ENCODE data around the gene SMO.
A peak's percentile ranks its signal among the peaks of the same experiment; 100 is the strongest.
"Not testable (repeated sequence)": the region's sequence is repeated elsewhere in the genome, so short reads cannot be mapped to it uniquely, and the experiment has no call there.

SMO gene

DNA sequence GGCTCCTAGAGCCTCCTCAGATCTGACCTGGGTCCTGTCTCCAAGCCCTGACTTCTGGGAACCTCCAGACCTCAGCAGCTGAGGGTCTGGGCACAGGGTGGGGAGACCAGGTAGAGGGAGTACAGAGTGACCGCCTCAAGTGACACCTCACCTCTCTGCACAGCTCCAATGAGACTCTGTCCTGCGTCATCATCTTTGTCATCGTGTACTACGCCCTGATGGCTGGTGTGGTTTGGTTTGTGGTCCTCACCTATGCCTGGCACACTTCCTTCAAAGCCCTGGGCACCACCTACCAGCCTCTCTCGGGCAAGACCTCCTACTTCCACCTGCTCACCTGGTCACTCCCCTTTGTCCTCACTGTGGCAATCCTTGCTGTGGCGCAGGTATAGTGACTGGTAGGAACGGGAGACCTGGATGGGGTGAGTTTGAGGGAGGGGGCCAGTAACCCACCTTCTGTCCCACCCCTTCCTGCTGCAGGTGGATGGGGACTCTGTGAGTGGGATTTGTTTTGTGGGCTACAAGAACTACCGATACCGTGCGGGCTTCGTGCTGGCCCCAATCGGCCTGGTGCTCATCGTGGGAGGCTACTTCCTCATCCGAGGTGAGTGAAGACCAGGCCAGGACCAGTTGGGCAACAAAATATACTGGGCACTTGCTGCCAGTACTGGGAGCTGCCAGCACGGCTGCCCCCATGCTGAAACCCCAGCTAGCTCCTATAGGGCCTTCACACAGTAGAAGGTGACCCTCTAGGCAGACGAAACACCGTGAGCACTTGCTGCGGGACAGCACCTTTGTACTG, 17.8 kb downstream of the SMO start:
- peaks cover 27 to 54% of the 10 kb centered on the region in 2 donors for H3K27me3 Mint-ChIP-seq

DNA sequence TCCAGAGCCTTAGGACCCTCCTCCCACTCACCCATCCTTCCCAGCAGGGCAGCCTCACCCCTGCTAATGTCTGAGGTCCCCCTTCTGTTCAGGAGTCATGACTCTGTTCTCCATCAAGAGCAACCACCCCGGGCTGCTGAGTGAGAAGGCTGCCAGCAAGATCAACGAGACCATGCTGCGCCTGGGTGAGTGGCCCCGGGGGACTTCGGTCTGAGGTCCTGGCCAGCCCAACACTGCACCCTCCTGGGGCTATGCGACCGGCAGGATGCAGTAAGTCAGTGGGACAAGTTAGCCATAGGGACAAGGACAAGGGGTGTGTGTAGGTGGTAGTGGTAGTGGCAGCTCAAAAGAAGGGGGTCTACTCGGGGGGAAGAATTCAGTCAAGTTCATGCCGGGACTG, 20.2 kb downstream of the SMO start:
- H3K4me3 Mint-ChIP-seq: no peak overlapping the region
- no peak for ATAC-seq (replicated peaks)

More for the DNA sequence above, 17.8 kb downstream of the SMO start:
- Mint-ChIP-seq H3K4me1 (ENCODE audit: low read depth in 2 of 2) (peaks cover 5 to 9% of the 10 kb centered on the region in 2 donors), H3K9me3 (no peaks in the 10 kb centered on the region), H3K36me3 (ENCODE audit: insufficient read depth) (no peaks in the 10 kb centered on the region), H3K4me3 (no peak overlapping the region), H3K27ac (no peak overlapping the region)
- ATAC-seq (replicated peaks): peak; percentile 88
- no peak for DNase-seq

DNA sequence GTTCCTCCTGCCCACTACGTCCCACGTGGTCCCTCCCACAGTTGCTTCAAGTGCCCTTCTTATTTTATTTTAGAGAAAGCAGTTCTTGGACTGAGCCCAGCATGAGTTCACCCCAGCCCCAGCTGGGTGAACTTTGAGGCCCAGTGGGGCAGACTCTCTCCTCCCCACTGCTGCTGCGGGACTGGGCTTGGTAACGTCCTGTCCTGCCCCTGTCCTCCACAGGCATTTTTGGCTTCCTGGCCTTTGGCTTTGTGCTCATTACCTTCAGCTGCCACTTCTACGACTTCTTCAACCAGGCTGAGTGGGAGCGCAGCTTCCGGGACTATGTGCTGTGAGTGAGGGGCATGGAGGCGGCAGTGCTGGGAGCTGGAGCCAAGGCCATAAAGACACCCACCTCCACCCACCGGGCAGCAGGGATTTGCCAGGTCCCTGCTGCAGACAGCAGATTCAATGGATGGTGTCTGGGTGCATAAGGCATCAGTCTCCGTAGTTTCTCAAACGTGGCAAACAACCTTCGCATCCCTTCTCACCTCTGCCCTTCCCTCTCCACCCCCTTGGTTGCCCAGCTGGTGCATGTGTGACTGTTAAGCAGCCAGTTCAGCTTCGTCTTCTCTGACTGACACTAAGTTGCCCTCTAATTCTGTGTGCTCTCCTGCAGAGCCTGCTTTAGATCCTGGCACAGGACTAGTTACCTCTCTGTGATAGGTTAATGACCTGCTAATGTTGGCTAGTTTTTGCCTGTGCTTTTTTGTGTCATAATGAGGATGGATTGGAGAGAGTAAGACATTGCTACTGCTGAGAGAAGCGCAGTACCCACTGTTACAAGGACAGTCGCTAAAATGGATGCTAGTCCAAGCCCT, 20.9 kb downstream of the SMO start:
- Mint-ChIP-seq H3K36me3 (ENCODE audit: insufficient read depth) (no peaks in the 10 kb centered on the region), H3K9me3 (no peaks in the 10 kb centered on the region), H3K27ac (no peak overlapping the region), H3K4me3 (no peak overlapping the region), H3K27me3 (peaks cover 12 to 41% of the 10 kb centered on the region in 2 donors), H3K4me1 (ENCODE audit: low read depth in 2 of 2) (peaks cover 5 to 9% of the 10 kb centered on the region in 2 donors)
- DNase-seq (no peak), ATAC-seq (replicated peaks) (no peak)

More for the DNA sequence above, 20.2 kb downstream of the SMO start:
- no peaks in the 10 kb centered on the region for H3K36me3 Mint-ChIP-seq (ENCODE audit: insufficient read depth)
- H3K27ac Mint-ChIP-seq: peak overlapping the region in 1 of 2 donors; percentile 12
- H3K4me1 Mint-ChIP-seq (ENCODE audit: low read depth in 2 of 2): peaks cover 5 to 9% of the 10 kb centered on the region in 2 donors
- DNase-seq: no peak
- peaks cover 9 to 46% of the 10 kb centered on the region in 2 donors for H3K27me3 Mint-ChIP-seq
- no peaks in the 10 kb centered on the region for H3K9me3 Mint-ChIP-seq

DNA sequence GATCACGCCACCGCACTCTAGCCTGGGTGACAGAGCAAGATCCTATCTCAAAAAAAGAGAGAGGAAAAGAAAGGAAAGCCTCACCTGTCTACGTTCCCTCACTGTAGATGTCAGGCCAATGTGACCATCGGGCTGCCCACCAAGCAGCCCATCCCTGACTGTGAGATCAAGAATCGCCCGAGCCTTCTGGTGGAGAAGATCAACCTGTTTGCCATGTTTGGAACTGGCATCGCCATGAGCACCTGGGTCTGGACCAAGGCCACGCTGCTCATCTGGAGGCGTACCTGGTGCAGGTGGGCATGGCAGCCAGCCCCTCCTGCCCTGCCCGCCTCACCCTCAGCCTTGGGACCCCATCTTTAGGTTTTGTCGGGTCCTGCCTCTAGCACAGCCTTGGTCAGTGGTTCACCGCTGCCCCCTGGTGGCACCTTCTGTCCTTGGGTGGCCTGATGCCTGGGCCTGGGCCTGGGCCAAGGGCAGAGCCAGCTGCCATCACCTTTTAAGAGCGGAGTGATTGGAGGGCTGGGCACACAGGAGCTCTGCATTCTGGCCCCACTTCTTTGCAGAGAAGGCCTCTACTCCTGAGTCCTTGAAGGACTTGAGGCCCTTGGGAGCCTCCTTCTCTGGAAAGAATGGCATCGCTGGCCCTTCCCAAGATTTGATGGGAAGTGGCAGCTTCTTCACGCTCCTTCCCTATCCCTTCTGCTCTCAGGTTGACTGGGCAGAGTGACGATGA, 22.0 kb downstream of the SMO start:
- DNase-seq: peak; percentile 50 to 54 (median 54)
- Mint-ChIP-seq H3K4me1 (ENCODE audit: low read depth in 2 of 2) (peaks cover 5 to 9% of the 10 kb centered on the region in 2 donors), H3K9me3 (no peaks in the 10 kb centered on the region), H3K27ac (no peak overlapping the region), H3K36me3 (ENCODE audit: insufficient read depth) (no peaks in the 10 kb centered on the region), H3K27me3 (peaks cover 12 to 41% of the 10 kb centered on the region in 2 donors), H3K4me3 (no peak overlapping the region)
- ATAC-seq (replicated peaks): peak; percentile 62

DNA sequence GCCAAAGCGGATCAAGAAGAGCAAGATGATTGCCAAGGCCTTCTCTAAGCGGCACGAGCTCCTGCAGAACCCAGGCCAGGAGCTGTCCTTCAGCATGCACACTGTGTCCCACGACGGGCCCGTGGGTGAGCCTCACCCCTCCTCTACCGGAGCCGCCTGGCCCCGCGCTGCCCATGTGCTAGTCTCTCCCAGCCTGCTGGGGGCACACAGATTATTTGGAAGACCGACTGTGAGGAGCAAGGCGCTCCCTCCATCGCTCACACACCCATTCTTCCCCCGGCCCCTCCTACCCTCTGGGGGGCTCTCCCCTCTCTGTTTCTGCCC, 22.5 kb downstream of the SMO start:
- DNase-seq: no peak
- H3K27ac Mint-ChIP-seq: no peak overlapping the region
- H3K27me3 Mint-ChIP-seq: peaks cover 12 to 41% of the 10 kb centered on the region in 2 donors
- H3K4me3 Mint-ChIP-seq: no peak overlapping the region
- ATAC-seq (replicated peaks): no peak
- H3K9me3 Mint-ChIP-seq: no peaks in the 10 kb centered on the region
- H3K4me1 Mint-ChIP-seq (ENCODE audit: low read depth in 2 of 2): peaks cover 4 to 5% of the 10 kb centered on the region in 2 donors
- H3K36me3 Mint-ChIP-seq (ENCODE audit: insufficient read depth): no peaks in the 10 kb centered on the region

DNA sequence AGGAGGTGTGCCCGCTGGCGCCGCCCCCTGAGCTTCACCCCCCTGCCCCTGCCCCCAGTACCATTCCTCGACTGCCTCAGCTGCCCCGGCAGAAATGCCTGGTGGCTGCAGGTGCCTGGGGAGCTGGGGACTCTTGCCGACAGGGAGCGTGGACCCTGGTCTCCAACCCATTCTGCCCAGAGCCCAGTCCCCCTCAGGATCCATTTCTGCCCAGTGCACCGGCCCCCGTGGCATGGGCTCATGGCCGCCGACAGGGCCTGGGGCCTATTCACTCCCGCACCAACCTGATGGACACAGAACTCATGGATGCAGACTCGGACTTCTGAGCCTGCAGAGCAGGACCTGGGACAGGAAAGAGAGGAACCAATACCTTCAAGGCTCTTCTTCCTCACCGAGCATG, 23.7 kb downstream of the SMO start:
- ATAC-seq (replicated peaks): no peak
- DNase-seq: no peak
- no peak overlapping the region for H3K27ac Mint-ChIP-seq
- no peaks in the 10 kb centered on the region for H3K4me1 Mint-ChIP-seq (ENCODE audit: low read depth in 2 of 2)
- peaks cover 12 to 47% of the 10 kb centered on the region in 2 donors for H3K27me3 Mint-ChIP-seq
- H3K36me3 Mint-ChIP-seq (ENCODE audit: insufficient read depth): no peaks in the 10 kb centered on the region
- no peaks in the 10 kb centered on the region for H3K9me3 Mint-ChIP-seq
- H3K4me3 Mint-ChIP-seq: no peak overlapping the region

DNA sequence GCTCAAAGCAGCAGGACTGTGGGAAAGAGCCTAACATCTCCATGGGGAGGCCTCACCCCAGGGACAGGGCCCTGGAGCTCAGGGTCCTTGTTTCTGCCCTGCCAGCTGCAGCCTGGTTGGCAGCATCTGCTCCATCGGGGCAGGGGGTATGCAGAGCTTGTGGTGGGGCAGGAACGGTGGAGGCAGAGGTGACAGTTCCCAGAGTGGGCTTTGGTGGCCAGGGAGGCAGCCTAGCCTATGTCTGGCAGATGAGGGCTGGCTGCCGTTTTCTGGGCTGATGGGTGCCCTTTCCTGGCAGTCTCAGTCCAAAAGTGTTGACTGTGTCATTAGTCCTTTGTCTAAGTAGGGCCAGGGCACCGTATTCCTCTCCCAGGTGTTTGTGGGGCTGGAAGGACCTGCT, 24.2 kb downstream of the SMO start:
- no peaks in the 10 kb centered on the region for H3K9me3 Mint-ChIP-seq
- no peak overlapping the region for H3K27ac Mint-ChIP-seq
- no peaks in the 10 kb centered on the region for H3K36me3 Mint-ChIP-seq (ENCODE audit: insufficient read depth)
- H3K4me1 Mint-ChIP-seq (ENCODE audit: low read depth in 2 of 2): no peaks in the 10 kb centered on the region
- ATAC-seq (replicated peaks): no peak
- no peak for DNase-seq
- no peak overlapping the region for H3K4me3 Mint-ChIP-seq
- H3K27me3 Mint-ChIP-seq: peaks cover 12 to 51% of the 10 kb centered on the region in 2 donors

DNA sequence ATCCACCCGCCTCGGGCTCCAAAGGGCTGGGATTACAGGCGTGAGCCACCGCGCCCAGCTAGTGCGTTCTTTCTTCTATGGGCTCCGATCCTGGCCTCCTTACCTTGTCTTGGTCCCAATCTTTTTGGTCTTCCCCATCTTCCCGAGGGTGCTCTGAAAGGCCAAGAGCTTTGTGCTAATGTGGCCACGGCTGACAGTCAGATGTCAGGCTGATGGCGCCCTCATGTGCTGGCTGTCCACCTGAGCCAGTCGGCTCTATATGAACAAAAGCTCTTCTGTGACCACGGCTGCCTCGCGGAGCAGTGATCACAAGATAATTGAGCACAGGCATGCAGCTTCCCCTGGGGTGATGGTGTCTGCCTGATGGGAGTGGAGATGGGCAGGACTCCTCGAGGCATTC, 25.4 kb downstream of the SMO start:
- H3K9me3 Mint-ChIP-seq: no peaks in the 10 kb centered on the region
- no peaks in the 10 kb centered on the region for H3K36me3 Mint-ChIP-seq (ENCODE audit: insufficient read depth)
- no peak overlapping the region for H3K27ac Mint-ChIP-seq
- H3K4me1 Mint-ChIP-seq (ENCODE audit: low read depth in 2 of 2): peaks cover 2 to 3% of the 10 kb centered on the region in 2 donors
- H3K27me3 Mint-ChIP-seq: peaks cover 17 to 58% of the 10 kb centered on the region in 2 donors
- no peak for DNase-seq
- H3K4me3 Mint-ChIP-seq: no peak overlapping the region
- ATAC-seq (replicated peaks): no peak

DNA sequence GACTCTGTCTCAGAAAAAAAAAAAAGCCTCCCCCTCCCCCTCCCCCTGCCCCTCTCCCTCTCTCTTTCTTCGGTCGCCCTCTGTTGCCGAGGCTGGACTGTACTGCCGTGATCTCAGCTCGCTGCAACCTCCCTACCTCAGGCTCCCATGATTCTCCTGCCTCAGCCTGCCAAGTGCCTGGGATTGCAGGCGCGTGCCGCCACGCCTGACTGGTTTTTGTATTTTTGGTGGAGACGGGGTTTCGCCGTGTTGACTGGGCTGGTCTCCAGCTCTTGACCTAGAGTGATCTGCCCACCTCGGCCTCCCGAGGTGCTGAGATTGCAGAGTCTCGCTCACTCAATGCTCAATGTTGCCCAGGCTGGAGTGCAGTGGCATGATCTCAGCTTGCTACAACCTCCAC, 27.3 kb downstream of the SMO start:
- DNase-seq; H3K27ac Mint-ChIP-seq; H3K4me3 Mint-ChIP-seq; H3K4me1 Mint-ChIP-seq (ENCODE audit: low read depth in 2 of 2); ATAC-seq (replicated peaks); H3K36me3 Mint-ChIP-seq (ENCODE audit: insufficient read depth); H3K9me3 Mint-ChIP-seq: not testable (repeated sequence)
- peaks cover 11 to 40% of the 10 kb centered on the region in 2 donors for H3K27me3 Mint-ChIP-seq

DNA sequence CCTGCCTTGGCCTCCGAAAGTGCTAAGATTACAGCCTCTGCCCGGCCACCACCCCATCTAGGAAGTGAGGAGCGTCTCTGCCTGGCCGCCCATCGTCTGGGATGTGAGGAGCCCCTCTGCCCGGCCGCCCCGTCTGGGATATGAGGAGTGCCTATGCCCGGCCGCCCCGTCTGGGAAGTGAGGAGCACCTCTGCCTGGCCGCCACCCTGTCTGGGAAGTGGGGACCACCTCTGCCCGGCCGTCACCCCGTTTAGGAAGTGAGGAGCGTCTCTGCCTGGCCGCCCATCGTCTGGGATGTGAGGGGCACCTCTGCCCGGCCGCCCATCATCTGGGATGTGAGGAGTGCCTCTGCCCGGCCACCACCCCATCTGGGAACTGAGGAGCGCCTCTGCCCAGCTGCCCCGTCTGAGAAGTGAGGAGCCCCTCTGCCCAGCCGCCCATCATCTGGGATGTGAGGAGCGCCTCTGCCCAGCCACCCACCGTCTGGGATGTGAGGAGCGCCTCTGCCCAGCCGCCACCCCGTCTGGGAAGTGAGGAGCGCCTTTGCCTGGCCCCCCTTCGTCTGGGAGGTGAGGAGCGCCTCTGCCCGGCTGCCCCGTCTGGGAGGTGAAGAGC, 27.8 kb downstream of the SMO start:
- H3K4me1 Mint-ChIP-seq (ENCODE audit: low read depth in 2 of 2); DNase-seq; H3K27ac Mint-ChIP-seq; H3K36me3 Mint-ChIP-seq (ENCODE audit: insufficient read depth); H3K4me3 Mint-ChIP-seq; ATAC-seq (replicated peaks); H3K9me3 Mint-ChIP-seq: not testable (repeated sequence)
- peaks cover 11 to 34% of the 10 kb centered on the region in 2 donors for H3K27me3 Mint-ChIP-seq

DNA sequence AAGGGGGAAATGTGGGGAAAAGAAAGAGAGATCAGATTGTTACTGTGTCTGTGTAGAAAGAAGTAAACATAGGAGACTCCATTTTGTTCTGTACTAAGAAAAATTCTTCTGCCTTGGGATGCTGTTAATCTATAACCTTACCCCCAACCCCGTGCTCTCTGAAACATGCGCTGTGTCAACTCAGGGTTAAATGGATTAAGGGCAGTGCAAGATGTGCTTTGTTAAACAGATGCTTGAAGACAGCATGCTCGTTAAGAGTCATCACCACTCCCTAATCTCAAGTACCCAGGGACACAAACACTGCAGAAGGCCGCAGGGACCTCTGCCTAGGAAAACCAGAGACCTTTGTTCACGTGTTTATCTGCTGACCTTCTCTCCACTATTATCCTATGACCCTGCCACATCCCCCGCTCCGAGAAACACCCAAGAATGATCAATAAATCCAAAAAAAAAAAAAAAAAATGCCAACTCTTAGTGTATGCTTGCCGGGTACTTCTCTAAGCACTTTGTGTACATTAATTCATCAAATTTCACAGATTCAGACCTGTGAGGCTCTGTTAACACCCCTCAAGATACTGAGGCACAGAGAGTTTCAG, 28.5 kb downstream of the SMO start:
- not testable (repeated sequence) for H3K4me3 Mint-ChIP-seq; H3K36me3 Mint-ChIP-seq (ENCODE audit: insufficient read depth); H3K4me1 Mint-ChIP-seq (ENCODE audit: low read depth in 2 of 2); H3K27ac Mint-ChIP-seq; ATAC-seq (replicated peaks); DNase-seq; H3K9me3 Mint-ChIP-seq
- H3K27me3 Mint-ChIP-seq: peaks cover 11 to 27% of the 10 kb centered on the region in 2 donors

DNA sequence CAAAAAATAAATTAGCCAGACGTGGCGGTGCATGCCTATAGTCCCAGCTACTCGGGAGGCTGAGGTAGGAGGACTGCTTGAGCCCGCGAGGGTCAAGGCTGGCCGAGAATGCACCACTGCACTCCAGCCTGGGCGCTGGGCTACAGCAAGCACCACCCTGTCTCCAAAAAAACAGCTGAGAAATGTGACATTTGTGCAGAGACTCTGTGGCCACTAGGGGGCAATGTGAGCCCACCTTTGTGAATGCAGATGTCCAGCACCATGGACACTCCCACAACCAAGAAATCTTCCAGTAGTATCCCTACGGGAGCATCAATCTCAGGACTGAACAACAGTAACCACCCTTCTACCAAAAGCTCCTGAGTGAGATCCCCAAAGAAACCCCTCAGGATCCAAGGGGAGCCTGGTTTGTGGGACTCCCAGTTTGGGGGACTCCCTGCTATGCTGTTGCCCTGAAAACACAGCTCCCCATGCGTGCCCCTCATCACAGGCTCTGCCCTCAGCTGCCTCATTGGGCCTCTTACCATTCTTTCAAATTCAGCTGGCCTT, 30.2 kb downstream of the SMO start:
- no peak overlapping the region for H3K27ac Mint-ChIP-seq
- DNase-seq: peak; percentile 76 to 81 (median 81)
- H3K9me3 Mint-ChIP-seq: no peaks in the 10 kb centered on the region
- H3K4me1 Mint-ChIP-seq (ENCODE audit: low read depth in 2 of 2): peaks cover 2 to 3% of the 10 kb centered on the region in 2 donors
- H3K27me3 Mint-ChIP-seq: peaks cover 11 to 19% of the 10 kb centered on the region in 2 donors
- H3K4me3 Mint-ChIP-seq: no peak overlapping the region
- H3K36me3 Mint-ChIP-seq (ENCODE audit: insufficient read depth): no peaks in the 10 kb centered on the region
- ATAC-seq (replicated peaks): peak; percentile 92

Data from effector memory CD8-positive, alpha-beta T cell (primary cell).